GM23338 (cell line): ENCODE measurements around the gene DOCK2. TPM values are rescaled to one million over a fixed set of nuclear protein-coding genes. Genes with fewer than 3 reads are reported as not detected.

ENCODE experiments used
- ATAC-seq: fragments of 200-7000 bp; cut with Tn5 transposase; 3 replicates; pipeline ENCODE4 v1.9.1; 2020
- DNase-seq: peaks from one replicate; pipeline ENCODE4 v3.0.0-alpha.2; 2015; ENCODE audit warnings: low spot score
- H2AFZ ChIP-seq: fragments of 200-600 bp; sonication (generic); 2 replicates; pipeline ENCODE4 v1.8.0; 2016; ENCODE audit warnings: antibody characterized with exemption, mild to moderate bottlenecking, moderate library complexity
- H3F3A ChIP-seq: fragments of 200-600 bp; sonication (generic); replicated peaks from 2 replicates; pipeline ENCODE4 v1.8.0; 2017; ENCODE audit warnings: antibody characterized with exemption, mixed run types, low read depth
- H3K27ac ChIP-seq: fragments of 200-600 bp; sonication (generic); 2 replicates; pipeline ENCODE4 v1.6.1; 2016; ENCODE audit warnings: low read depth
- H3K27me3 ChIP-seq: fragments of 200-600 bp; sonication (generic); 2 replicates; pipeline ENCODE4 v1.8.0; 2016; ENCODE audit warnings: mild to moderate bottlenecking, mixed run types, moderate library complexity; ENCODE audit not compliant: insufficient read depth
- H3K36me3 ChIP-seq: fragments of 200-600 bp; sonication (generic); 2 replicates; pipeline ENCODE4 v1.8.0; 2016; ENCODE audit warnings: mild to moderate bottlenecking; ENCODE audit not compliant: insufficient read depth
- H3K4me1 ChIP-seq: fragments of 200-600 bp; sonication (generic); 2 replicates; pipeline ENCODE4 v1.8.0; 2016; ENCODE audit warnings: mild to moderate bottlenecking, moderate library complexity; ENCODE audit not compliant: insufficient read depth
- H3K4me2 ChIP-seq: fragments of 200-600 bp; sonication (generic); 2 replicates; pipeline ENCODE4 v1.7.1; 2017; ENCODE audit warnings: mixed run types
- H3K4me3 ChIP-seq: fragments of 200-600 bp; sonication (generic); 2 replicates; pipeline ENCODE4 v1.6.1; 2016; ENCODE audit warnings: mixed run types
- H3K79me2 ChIP-seq: fragments of 200-600 bp; sonication (generic); replicated peaks from 2 replicates; pipeline ENCODE4 v1.8.0; 2017; ENCODE audit warnings: mild to moderate bottlenecking; ENCODE audit not compliant: insufficient read depth
- H3K9me2 ChIP-seq: fragments of 200-600 bp; sonication (generic); 2 replicates; pipeline ENCODE4 v1.8.0; 2017; ENCODE audit not compliant: insufficient read depth
- H4K20me1 ChIP-seq: fragments of 200-600 bp; sonication (generic); replicated peaks from 2 replicates; pipeline ENCODE4 v1.8.0; 2017; ENCODE audit warnings: mild to moderate bottlenecking; ENCODE audit not compliant: insufficient read depth
- H3K27ac Mint-ChIP-seq: 2 replicates; pipeline ENCODE4 v1.8.0; 2020; ENCODE audit warnings: inconsistent platforms, mild to moderate bottlenecking, moderate library complexity, mixed read lengths
- H3K27me3 Mint-ChIP-seq: 3 replicates; pipeline ENCODE4 v1.8.0; 2022; ENCODE audit warnings: low read depth, mild to moderate bottlenecking, moderate library complexity, mixed read lengths, inconsistent platforms; ENCODE audit not compliant: insufficient read depth, poor library complexity
- H3K36me3 Mint-ChIP-seq: 3 replicates; pipeline ENCODE4 v1.8.0; 2021; ENCODE audit warnings: low read depth, mild to moderate bottlenecking, inconsistent platforms, moderate library complexity, mixed read lengths
- H3K4me1 Mint-ChIP-seq: 3 replicates; pipeline ENCODE4 v1.8.0; 2020; ENCODE audit warnings: mild to moderate bottlenecking, inconsistent platforms, mixed read lengths
- H3K4me3 Mint-ChIP-seq: 3 replicates; pipeline ENCODE4 v1.8.0; 2021; ENCODE audit warnings: moderate library complexity, mild to moderate bottlenecking, inconsistent platforms, mixed read lengths
- H3K9me3 Mint-ChIP-seq: 3 replicates; pipeline ENCODE4 v1.8.0; 2020; ENCODE audit warnings: moderate library complexity, mild to moderate bottlenecking, inconsistent platforms, mixed read lengths
- CREB1 ChIP-seq: fragments of 250-450 bp; sonication (Bioruptor Pico); IDR thresholded peaks from 2 replicates; pipeline ENCODE4 v1.5.0; 2020; ENCODE audit warnings: low read depth, mild to moderate bottlenecking, moderate library complexity
- ETS1 ChIP-seq: IDR thresholded peaks from 2 replicates; pipeline ENCODE4 v1.6.1; 2016; ENCODE audit warnings: antibody characterized with exemption
- EZH2 ChIP-seq: fragments of 200-600 bp; sonication (generic); IDR thresholded peaks from one replicate; pipeline ENCODE4 v1.8.0; 2017; ENCODE audit warnings: antibody characterized with exemption, mild to moderate bottlenecking, low read depth; ENCODE audit not compliant: unreplicated experiment
- EZH2phosphoT487 ChIP-seq: fragments of 200-600 bp; sonication (generic); IDR thresholded peaks from one replicate; pipeline ENCODE4 v1.8.1; 2018; ENCODE audit warnings: antibody characterized with exemption; ENCODE audit not compliant: unreplicated experiment
- JUNB ChIP-seq: IDR thresholded peaks from one replicate; pipeline ENCODE4 v1.6.1; 2016; ENCODE audit warnings: antibody characterized with exemption; ENCODE audit not compliant: unreplicated experiment
- NANOG ChIP-seq: IDR thresholded peaks from 2 replicates; pipeline ENCODE4 v1.6.1; 2016; ENCODE audit warnings: antibody characterized with exemption, borderline replicate concordance
- POLR2AphosphoS5 ChIP-seq: IDR thresholded peaks from 2 replicates; pipeline ENCODE4 v1.6.1; 2016; ENCODE audit warnings: antibody characterized with exemption, low read depth
- STAT1 ChIP-seq: IDR thresholded peaks from one replicate; pipeline ENCODE4 v1.6.1; 2016; ENCODE audit warnings: antibody characterized with exemption; ENCODE audit not compliant: unreplicated experiment
- ZNF114 ChIP-seq: fragments of 250-450 bp; sonication (Bioruptor Pico); IDR thresholded peaks from 2 replicates; pipeline ENCODE4 v1.5.0; 2020; ENCODE audit warnings: mild to moderate bottlenecking, moderate library complexity
- ZNF331 ChIP-seq: fragments of 250-450 bp; sonication (Bioruptor Pico); IDR thresholded peaks from 2 replicates; pipeline ENCODE4 v1.5.0; 2020; ENCODE audit warnings: low read depth, mild to moderate bottlenecking, moderate library complexity
- ZNF462 ChIP-seq: fragments of 250-450 bp; sonication (Bioruptor Pico); IDR thresholded peaks from 2 replicates; pipeline ENCODE4 v1.5.0; 2020; ENCODE audit warnings: mild to moderate bottlenecking, moderate library complexity
- polyA plus RNA-seq: library from polyadenylated mRNA; unstranded; fragments of >200 nt; fragmentation: Nextera tagmentation; extraction: Ambion mirVana; gene quantifications from 2 replicates; pipeline ENCODE4 v1.2.1, GENCODE V29; 2016
- total RNA-seq: library from RNA; depleted of rRNA; stranded (reverse); fragments of >200 nt; shearing (Covaris generic); gene quantifications from 2 replicates; pipeline ENCODE4 v1.2.3, GENCODE V29; 2014
- TF ChIP-seq, protein P1 (sequence below): IDR thresholded peaks from one replicate; pipeline ENCODE4 v1.6.1; 2018; ENCODE audit warnings: antibody characterized with exemption; ENCODE audit not compliant: unreplicated experiment
- TF ChIP-seq, protein P2 (sequence below), 2 experiments: fragments of 200-600 bp in 1 of 2; sonication (generic) in 1 of 2; conservative IDR thresholded peaks; 2 replicates each; pipeline versions ENCODE4 v1.5.1 to v1.6.1; 2016 to 2017; ENCODE audit warnings: antibody characterized with exemption in 2 of 2, low read depth in 2 of 2, mild to moderate bottlenecking in 2 of 2, moderate library complexity in 1 of 2

DOCK2 gene
- total and polyA plus RNA-seq, 2 experiments from 2014 or later, result 3.7 to 9.4 TPM

GRCh38 chr5:170049713-170050112, 412.6 kb downstream of the DOCK2 start:
- no peak for ATAC-seq

More at GRCh38 chr5:170049713-170050112, 412.6 kb downstream of the DOCK2 start:
- Mint-ChIP-seq H3K9me3 (no peaks in the 10 kb centered on the region), H3K27ac (no peak overlapping the region), H3K36me3 (no peaks in the 10 kb centered on the region), H3K4me3 (no peak overlapping the region), H3K27me3 (peaks cover 6% of the 10 kb centered on the region), H3K4me1 (peaks cover 11% of the 10 kb centered on the region)
- Histone ChIP-seq H3K27me3 (no peaks in the 10 kb centered on the region), H2AFZ (no peak overlapping the region), H3K9me2 (no peaks in the 10 kb centered on the region), H3K4me2 (no peak overlapping the region), H4K20me1 (no peaks in the 10 kb centered on the region), H3F3A (no peaks in the 10 kb centered on the region), H3K4me3 (no peak overlapping the region), H3K27ac (no peak overlapping the region), H3K4me1 (no peaks in the 10 kb centered on the region), H3K36me3 (no peaks in the 10 kb centered on the region), H3K79me2 (no peaks in the 10 kb centered on the region)
- DNase-seq, result no peak
- TF ChIP-seq ZNF462 (CRISPR knock-in tag), result no peak
- TF ChIP-seq POLR2AphosphoS5, result no peak
- no peak for TF ChIP-seq EZH2phosphoT487
- TF ChIP-seq STAT1, result no peak
- TF ChIP-seq, protein P1, sequence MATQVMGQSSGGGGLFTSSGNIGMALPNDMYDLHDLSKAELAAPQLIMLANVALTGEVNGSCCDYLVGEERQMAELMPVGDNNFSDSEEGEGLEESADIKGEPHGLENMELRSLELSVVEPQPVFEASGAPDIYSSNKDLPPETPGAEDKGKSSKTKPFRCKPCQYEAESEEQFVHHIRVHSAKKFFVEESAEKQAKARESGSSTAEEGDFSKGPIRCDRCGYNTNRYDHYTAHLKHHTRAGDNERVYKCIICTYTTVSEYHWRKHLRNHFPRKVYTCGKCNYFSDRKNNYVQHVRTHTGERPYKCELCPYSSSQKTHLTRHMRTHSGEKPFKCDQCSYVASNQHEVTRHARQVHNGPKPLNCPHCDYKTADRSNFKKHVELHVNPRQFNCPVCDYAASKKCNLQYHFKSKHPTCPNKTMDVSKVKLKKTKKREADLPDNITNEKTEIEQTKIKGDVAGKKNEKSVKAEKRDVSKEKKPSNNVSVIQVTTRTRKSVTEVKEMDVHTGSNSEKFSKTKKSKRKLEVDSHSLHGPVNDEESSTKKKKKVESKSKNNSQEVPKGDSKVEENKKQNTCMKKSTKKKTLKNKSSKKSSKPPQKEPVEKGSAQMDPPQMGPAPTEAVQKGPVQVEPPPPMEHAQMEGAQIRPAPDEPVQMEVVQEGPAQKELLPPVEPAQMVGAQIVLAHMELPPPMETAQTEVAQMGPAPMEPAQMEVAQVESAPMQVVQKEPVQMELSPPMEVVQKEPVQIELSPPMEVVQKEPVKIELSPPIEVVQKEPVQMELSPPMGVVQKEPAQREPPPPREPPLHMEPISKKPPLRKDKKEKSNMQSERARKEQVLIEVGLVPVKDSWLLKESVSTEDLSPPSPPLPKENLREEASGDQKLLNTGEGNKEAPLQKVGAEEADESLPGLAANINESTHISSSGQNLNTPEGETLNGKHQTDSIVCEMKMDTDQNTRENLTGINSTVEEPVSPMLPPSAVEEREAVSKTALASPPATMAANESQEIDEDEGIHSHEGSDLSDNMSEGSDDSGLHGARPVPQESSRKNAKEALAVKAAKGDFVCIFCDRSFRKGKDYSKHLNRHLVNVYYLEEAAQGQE, result no peak
- no peak for TF ChIP-seq JUNB
- no peak for TF ChIP-seq EZH2
- TF ChIP-seq ZNF114, result no peak
- TF ChIP-seq, protein P2, sequence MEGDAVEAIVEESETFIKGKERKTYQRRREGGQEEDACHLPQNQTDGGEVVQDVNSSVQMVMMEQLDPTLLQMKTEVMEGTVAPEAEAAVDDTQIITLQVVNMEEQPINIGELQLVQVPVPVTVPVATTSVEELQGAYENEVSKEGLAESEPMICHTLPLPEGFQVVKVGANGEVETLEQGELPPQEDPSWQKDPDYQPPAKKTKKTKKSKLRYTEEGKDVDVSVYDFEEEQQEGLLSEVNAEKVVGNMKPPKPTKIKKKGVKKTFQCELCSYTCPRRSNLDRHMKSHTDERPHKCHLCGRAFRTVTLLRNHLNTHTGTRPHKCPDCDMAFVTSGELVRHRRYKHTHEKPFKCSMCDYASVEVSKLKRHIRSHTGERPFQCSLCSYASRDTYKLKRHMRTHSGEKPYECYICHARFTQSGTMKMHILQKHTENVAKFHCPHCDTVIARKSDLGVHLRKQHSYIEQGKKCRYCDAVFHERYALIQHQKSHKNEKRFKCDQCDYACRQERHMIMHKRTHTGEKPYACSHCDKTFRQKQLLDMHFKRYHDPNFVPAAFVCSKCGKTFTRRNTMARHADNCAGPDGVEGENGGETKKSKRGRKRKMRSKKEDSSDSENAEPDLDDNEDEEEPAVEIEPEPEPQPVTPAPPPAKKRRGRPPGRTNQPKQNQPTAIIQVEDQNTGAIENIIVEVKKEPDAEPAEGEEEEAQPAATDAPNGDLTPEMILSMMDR (conservative IDR thresholded peaks at IDR 0.05; ENCODE audit: low read depth in 2 of 2), result no peak
- no peak for TF ChIP-seq NANOG
- no peak for TF ChIP-seq CREB1
- TF ChIP-seq ZNF331 (CRISPR knock-in tag), result no peak
- TF ChIP-seq ETS1, result no peak
